ENCODE data around the gene NINL. TPM values are rescaled to one million over a fixed set of nuclear protein-coding genes. Genes with fewer than 3 reads are reported as not detected.

Gene NINL
- total and polyA plus RNA-seq, 2 of the 8 experiments (the other 6 are each of a cell fraction or from before 2014, with no cell fraction given), result 15.3 to 30.0 TPM

DNA sequence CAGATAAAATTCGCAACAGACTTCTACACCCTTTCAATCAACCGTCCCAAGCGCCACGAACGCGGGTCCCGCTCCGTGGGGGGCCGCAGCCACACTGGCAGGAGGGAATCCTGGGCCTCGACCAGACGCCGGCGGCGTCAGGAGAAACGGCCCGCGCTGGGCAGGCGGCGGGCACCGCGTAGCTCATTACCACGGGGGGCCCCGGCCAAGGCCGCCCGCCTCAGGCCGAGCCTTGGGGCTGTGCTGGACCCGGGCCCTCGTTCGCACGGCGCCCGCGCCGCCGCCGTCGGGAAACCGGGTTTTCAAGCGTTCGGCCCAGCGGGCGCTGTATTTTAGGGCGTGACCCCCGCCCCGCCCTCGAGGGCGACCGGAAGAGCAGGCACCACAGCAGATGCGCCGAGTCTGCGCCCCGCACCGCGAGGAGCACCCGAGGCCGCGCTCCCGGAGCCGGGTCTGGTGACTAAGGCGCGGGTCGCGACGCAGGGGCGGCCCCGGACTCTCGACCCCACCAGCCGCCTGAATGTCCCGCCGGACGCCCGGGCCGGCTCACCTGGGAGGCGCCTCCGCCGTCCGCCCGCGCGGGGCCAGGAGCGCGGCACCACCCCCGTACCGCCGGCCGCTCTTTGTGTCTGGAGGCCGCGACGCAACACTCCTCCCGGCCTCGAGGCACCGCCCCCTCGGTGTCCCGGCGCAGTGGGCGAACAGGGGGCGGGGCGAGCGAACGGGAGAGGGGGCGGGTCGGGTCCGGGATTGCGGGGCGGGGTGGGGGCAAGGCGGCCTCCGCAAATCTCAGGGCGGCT is at the start of gene NINL (continued):
- TF ChIP-seq HDAC6 (IDR thresholded peaks at IDR 0.05; ENCODE audit: low read depth, low read length), result no peak
- no peak for TF ChIP-seq RNF2 (IDR thresholded peaks at IDR 0.05; ENCODE audit: borderline replicate concordance, low read depth, low read length, missing control alignments, poor library complexity, severe bottlenecking)
- TF ChIP-seq GTF2F1 (IDR thresholded peaks at IDR 0.05; ENCODE audit: borderline replicate concordance, low read depth, low read length), result 0 out of 2 replicates have a peak, but pooled peaks have one; percentile 54
- no peak for TF ChIP-seq SRF (IDR thresholded peaks at IDR 0.05; ENCODE audit: low read depth, low read length)
- peak; percentile 86 for TF ChIP-seq TAF1 (IDR thresholded peaks at IDR 0.05; ENCODE audit: low read depth, low read length)
- TF ChIP-seq HDAC2 (IDR thresholded peaks at IDR 0.05; ENCODE audit: borderline replicate concordance in 1 of 2, low read depth in 2 of 2, low read length in 2 of 2), result 0 out of 4 replicates have a peak, but pooled peaks of 1 of the 2 experiments have one; percentile 78
- TF ChIP-seq SIN3A (conservative IDR thresholded peaks at IDR 0.05 in 1 of 2, IDR thresholded peaks at IDR 0.05 in 1 of 2; ENCODE audit: low read depth in 1 of 2, low read length in 2 of 2), result peak in 1 of 2 experiments; percentile 76; a peak in 2 of 4 replicates
- TF ChIP-seq, protein P1, sequence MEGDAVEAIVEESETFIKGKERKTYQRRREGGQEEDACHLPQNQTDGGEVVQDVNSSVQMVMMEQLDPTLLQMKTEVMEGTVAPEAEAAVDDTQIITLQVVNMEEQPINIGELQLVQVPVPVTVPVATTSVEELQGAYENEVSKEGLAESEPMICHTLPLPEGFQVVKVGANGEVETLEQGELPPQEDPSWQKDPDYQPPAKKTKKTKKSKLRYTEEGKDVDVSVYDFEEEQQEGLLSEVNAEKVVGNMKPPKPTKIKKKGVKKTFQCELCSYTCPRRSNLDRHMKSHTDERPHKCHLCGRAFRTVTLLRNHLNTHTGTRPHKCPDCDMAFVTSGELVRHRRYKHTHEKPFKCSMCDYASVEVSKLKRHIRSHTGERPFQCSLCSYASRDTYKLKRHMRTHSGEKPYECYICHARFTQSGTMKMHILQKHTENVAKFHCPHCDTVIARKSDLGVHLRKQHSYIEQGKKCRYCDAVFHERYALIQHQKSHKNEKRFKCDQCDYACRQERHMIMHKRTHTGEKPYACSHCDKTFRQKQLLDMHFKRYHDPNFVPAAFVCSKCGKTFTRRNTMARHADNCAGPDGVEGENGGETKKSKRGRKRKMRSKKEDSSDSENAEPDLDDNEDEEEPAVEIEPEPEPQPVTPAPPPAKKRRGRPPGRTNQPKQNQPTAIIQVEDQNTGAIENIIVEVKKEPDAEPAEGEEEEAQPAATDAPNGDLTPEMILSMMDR (IDR thresholded peaks at IDR 0.05; ENCODE audit: control extremely low read depth in 1 of 3, insufficient read depth in 1 of 3, low read depth in 1 of 3, low read length in 3 of 3), result no peak
- TF ChIP-seq, protein P2, sequence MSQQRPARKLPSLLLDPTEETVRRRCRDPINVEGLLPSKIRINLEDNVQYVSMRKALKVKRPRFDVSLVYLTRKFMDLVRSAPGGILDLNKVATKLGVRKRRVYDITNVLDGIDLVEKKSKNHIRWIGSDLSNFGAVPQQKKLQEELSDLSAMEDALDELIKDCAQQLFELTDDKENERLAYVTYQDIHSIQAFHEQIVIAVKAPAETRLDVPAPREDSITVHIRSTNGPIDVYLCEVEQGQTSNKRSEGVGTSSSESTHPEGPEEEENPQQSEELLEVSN (IDR thresholded peaks at IDR 0.05), result 0 out of 2 replicates have a peak, but pooled peaks have one; percentile 51
- peak; percentile 71; the same call in 1 of the 2 replicates for TF ChIP-seq EGR1 (IDR thresholded peaks at IDR 0.05; ENCODE audit: borderline replicate concordance, low read depth, low read length)
- no peak for TF ChIP-seq RFX5 (IDR thresholded peaks at IDR 0.05; ENCODE audit: borderline replicate concordance, low read depth, low read length)
- TF ChIP-seq BRCA1 (IDR thresholded peaks at IDR 0.05; ENCODE audit: low read depth, low read length), result no peak
- TF ChIP-seq NANOG (IDR thresholded peaks at IDR 0.05; ENCODE audit: insufficient read depth, low read depth, low read length, poor library complexity, severe bottlenecking), result no peak
- TF ChIP-seq POLR2AphosphoS5 (IDR thresholded peaks at IDR 0.05; ENCODE audit: low read depth, low read length), result peak; percentile 97
- peak; percentile 48; the same call in 1 of the 2 replicates for TF ChIP-seq RBBP5 (IDR thresholded peaks at IDR 0.05; ENCODE audit: borderline replicate concordance, low read depth, low read length)
